ENCODE results near the gene ENDOD1. TPM values are rescaled to one million over a fixed set of nuclear protein-coding genes. Genes with fewer than 3 reads are reported as not detected.

Gene ENDOD1
- total RNA-seq, 6 experiments from 2014 or later, result 23.1 to 27.3 (median 25.3) TPM

- Mint-ChIP-seq H3K27ac (no peak overlapping the region), H3K4me3 (no peak overlapping the region), H3K9me3 (no peaks in the 10 kb centered on the region), H3K4me1 (ENCODE audit: low read depth) (peaks cover 6% of the 10 kb centered on the region), H3K27me3 (ENCODE audit: insufficient read depth) (peaks cover 2% of the 10 kb centered on the region; the same call in 1 of the 2 replicates), H3K36me3 (ENCODE audit: low read depth) (no peaks in the 10 kb centered on the region)
- TF ChIP-seq CTCF (IDR thresholded peaks at IDR 0.05), result no peak
- no peak for DNase-seq
These were observed 12.7 kb upstream of the ENDOD1 start for GRCh38 chr11:95076981-95077380.

DNA sequence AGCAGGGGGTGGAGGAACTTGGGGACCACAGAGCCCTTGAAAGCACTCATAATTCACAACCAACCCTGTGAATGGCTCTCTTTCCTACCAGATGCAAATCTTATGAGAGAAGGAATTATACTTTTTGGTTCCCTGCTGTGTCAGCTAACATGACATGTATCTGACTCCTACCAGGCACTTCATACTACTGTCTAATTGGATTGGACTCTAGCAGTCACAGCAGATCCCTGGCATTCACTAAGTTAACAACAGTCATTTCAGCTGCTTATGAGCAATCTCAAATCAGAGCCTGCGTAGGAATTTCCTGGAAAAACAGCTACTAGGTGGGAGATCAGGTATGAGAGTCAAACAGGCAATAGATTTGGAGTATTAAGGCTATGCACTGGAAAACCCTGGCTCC lies 11.1 kb upstream of the ENDOD1 start:
- TF ChIP-seq CTCF (IDR thresholded peaks at IDR 0.05), result no peak
- Mint-ChIP-seq H3K27ac (no peak overlapping the region), H3K4me1 (ENCODE audit: low read depth) (peaks cover 6% of the 10 kb centered on the region), H3K36me3 (ENCODE audit: low read depth) (no peaks in the 10 kb centered on the region), H3K27me3 (ENCODE audit: insufficient read depth) (peaks cover 8% of the 10 kb centered on the region), H3K9me3 (no peaks in the 10 kb centered on the region), H3K4me3 (no peak overlapping the region)
- no peak for DNase-seq

DNA sequence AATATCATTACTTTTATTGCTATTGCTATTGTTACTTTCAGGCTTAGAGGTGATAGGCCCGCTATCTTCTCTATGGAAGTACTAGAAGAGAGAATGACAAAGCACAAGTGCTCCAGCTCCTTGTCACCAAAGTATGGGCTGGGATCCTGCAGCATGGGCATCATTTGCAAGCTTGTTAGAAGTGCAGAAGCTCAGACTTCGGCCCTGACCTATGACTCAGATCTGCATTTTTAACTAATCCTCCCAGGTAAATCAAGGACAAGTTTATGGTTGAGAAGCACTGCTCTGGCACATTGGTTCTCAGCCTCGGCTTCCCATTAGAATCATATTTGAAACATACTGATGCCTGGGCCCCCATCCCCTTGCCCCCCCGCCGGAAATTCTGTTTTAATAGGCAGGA lies 8.6 kb upstream of the ENDOD1 start:
- no peak for TF ChIP-seq CTCF (IDR thresholded peaks at IDR 0.05)
- peaks cover 12% of the 10 kb centered on the region for H3K4me1 Mint-ChIP-seq (ENCODE audit: low read depth)
- H3K4me3 Mint-ChIP-seq, result no peak overlapping the region
- DNase-seq, result no peak
- H3K36me3 Mint-ChIP-seq (ENCODE audit: low read depth), result no peaks in the 10 kb centered on the region
- no peak overlapping the region for H3K27ac Mint-ChIP-seq
- H3K27me3 Mint-ChIP-seq (ENCODE audit: insufficient read depth), result peaks cover 8% of the 10 kb centered on the region
- no peaks in the 10 kb centered on the region for H3K9me3 Mint-ChIP-seq

GRCh38 chr11:95081412-95081811 lies 8.2 kb upstream of the ENDOD1 start:
- Mint-ChIP-seq H3K27ac (no peak overlapping the region), H3K36me3 (ENCODE audit: low read depth) (no peaks in the 10 kb centered on the region), H3K9me3 (no peaks in the 10 kb centered on the region), H3K27me3 (ENCODE audit: insufficient read depth) (peaks cover 9% of the 10 kb centered on the region), H3K4me1 (ENCODE audit: low read depth) (peaks cover 9% of the 10 kb centered on the region), H3K4me3 (no peak overlapping the region)
- TF ChIP-seq CTCF (IDR thresholded peaks at IDR 0.05), result no peak
- DNase-seq, result no peak

DNA sequence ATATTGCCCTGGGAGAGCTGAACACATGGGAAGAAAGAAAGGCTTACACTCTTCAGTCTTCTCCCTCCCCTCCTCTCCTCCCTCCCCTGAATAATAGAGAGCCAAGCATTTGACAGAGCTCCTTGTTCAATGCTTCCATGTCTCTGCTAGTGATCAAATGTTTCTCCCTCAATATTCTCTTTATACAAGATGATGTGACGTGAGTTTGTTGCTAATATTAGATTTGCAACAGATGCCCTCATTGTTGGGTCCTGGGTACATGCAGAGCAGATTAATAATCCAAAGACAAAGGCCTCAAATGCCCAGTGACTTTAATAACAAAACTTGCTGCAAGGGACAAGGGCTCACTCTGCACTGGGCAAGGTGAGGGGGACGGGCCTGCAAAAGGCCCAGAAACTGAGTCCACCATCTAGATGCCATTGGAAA lies 7.1 kb upstream of the ENDOD1 start:
- Mint-ChIP-seq H3K9me3 (no peaks in the 10 kb centered on the region), H3K27ac (no peak overlapping the region)

More for the DNA sequence above, 7.1 kb upstream of the ENDOD1 start:
- peaks cover 12% of the 10 kb centered on the region for H3K27me3 Mint-ChIP-seq (ENCODE audit: insufficient read depth)
- no peak for TF ChIP-seq CTCF (IDR thresholded peaks at IDR 0.05)
- no peak overlapping the region for H3K4me3 Mint-ChIP-seq
- DNase-seq, result no peak
- H3K36me3 Mint-ChIP-seq (ENCODE audit: low read depth), result no peaks in the 10 kb centered on the region
- H3K4me1 Mint-ChIP-seq (ENCODE audit: low read depth), result 0 out of 2 replicates have a peak, but pooled peaks cover 6% of the 10 kb centered on the region

Data from HFFc6 (cell line).